ENCODE measurements around the gene VIL1.

- TF ChIP-seq CTCF (tag by site-specific recombination; IDR thresholded peaks at IDR 0.05), result no peak
- TF ChIP-seq ZBTB26 (tag by site-specific recombination; optimal IDR thresholded peaks at IDR 0.05), result no peak
Observed at GRCh38 chr2:218400930-218401881, 17.7 kb upstream of the VIL1 start.
